NCI-H2196 (cell line): ENCODE data around the gene KCNMB2.

ENCODE experiments used
- DNase-seq: peaks from one replicate; lab custom pipeline; 2025; ENCODE audit not compliant: unreplicated experiment; lab: John Stamatoyannopoulos, UW

KCNMB2 gene

GRCh38 chr3:178634975-178635374 lies 98.7 kb downstream of the KCNMB2 start:
- peak; percentile 35 for DNase-seq

- no peak for DNase-seq
These were observed 101.6 kb downstream of the KCNMB2 start for GRCh38 chr3:178637802-178638201.

DNA sequence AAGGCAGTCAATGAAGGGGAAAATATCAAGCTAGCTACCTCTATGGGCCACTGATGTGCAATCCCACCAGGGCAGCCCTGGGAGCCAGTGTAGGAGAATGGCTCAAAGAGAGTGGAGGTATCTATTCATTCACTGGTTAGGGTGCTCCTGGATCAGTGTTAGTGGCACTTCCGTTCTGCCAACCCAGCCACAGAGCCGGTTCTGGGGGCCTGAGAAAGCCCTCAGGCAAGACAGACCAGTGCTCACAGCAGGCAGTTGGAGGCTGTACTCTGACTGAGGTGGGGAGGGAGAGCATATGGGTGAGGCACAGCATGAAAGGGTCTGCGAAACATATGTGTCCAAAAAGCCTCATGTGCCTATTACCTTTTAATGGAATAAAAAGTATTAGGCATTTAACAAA lies 109.3 kb downstream of the KCNMB2 start:
- DNase-seq, result no peak

DNA sequence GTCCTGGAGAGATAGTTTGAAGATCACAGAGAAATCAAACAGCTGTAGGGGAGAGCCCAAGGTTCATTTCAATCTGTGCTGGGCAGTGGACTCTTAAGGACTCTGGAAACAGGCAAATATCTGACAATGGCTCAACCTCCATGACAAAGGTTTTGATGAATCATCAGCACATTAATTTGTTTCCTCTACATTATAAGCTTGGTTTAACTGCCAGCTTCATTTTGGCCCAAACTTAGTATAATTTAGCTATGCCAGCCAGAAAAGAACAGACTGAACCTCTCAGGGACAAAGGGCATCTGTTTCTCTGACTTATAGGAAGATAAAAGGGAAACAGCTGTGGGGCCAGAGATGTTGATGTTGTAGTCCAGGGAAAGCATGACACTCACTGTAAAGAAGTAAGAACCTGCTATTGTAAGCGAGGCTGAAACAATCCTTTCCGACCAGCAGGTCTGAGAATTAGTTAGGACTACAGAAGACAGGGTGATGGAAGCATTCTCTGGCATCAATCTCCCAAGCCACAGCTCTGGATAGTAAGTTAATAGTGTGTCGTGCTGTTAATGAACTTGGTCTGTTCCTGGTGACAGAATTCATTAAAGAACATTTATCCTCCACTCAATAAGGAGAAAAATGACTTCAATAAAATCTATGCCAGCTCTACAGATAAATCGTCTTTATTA lies 110.1 kb downstream of the KCNMB2 start:
- peak; percentile 19 for DNase-seq

DNA sequence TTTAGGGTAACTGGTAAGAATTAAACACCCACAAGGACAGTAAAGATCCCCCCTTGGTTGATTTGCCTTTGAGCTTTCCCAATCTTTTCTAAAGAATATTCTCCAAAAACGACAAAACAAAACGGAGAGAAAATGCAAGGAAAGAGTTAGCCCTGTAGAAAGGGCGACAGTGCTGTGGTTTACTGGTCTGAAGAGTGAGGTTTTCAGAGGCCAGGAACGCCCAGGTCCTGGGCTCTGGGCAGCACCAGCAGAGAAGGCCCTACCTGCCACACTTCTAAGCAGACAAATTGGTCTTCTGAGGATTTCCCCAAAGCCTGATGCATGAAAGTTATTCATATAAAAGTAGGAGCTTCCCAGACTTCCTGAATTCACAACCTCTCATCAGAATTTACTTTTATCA lies 119.3 kb downstream of the KCNMB2 start:
- DNase-seq, result no peak

GRCh38 chr3:178658694-178659325 lies 122.6 kb downstream of the KCNMB2 start:
- no peak for DNase-seq

DNA sequence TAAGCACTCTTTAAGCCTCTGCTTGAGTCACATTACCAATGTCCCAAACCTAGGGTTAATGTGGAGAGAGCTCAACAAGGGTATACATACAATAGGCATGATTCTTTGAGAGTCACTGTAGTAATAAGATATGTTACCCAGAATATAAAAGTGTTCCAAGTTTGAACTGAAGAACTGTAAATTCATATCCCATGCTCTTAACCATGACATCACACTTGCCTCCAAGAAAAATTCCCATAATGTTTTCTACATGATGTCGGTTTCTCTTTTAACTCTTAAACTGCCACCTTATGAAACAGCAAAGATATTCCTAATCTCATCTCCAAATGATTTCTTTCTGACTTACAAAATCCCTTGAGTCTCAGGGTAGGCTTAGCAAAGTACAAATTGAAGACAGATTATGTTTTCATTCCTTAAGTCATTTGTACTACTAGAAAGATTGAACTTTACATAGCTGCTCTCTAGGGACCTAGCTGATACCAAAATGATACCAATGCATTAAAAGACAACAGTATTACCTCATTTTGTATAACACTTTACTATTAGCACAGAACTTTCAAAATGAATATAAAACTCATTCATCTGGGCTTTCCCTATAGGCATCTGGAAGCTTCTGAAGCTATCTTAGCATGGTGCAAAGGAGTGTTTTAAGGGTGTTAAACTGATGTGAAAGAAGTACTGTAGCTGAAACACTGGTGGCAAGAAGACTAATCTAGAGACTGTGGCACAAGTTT lies 127.1 kb downstream of the KCNMB2 start:
- DNase-seq, result no peak

DNA sequence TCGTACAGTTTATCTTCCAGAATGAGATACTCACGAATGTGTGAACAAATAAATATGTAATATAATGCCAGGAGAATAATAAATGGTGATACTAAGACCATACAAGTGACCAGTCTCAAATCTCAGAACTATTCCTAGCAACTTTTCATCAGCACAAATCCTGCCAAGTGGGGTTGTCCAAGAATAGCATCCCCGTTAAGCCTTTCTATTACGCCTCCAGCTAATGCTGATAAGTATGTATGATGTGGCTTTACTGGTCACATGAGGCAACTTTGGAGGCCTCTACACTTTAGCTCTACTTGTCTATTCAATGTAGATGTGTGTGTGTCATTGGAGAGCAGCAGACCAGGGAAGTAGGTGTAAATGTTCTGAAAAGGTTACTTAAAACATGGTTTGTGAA lies 129.5 kb downstream of the KCNMB2 start:
- DNase-seq, result no peak

DNA sequence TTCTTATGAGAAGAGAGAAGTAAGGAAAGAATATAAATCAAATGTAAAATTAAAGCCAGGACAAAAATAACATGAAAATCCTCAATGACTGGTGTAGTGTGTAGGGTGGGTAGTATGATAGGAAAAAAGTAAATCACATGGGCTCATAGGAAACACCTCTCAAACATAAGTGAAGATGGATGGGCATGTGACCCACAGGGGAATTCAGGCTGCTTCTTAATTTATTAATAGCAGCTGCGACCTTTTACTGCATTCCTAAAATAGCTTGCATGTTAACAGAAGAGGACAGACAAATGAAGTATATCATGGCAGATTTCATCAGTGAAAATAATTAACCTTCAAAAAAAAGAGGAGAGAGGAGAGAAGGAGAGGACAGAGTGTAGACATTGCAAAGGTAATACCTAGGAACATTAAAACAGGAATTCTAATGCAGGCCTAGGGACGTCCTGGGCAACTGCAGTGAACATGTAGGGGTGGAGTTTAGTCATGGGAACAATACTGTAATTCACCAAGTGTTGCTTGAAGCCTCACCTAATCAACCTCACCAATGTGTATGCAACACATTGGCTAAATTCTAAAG lies 132.9 kb downstream of the KCNMB2 start:
- DNase-seq, result no peak

DNA sequence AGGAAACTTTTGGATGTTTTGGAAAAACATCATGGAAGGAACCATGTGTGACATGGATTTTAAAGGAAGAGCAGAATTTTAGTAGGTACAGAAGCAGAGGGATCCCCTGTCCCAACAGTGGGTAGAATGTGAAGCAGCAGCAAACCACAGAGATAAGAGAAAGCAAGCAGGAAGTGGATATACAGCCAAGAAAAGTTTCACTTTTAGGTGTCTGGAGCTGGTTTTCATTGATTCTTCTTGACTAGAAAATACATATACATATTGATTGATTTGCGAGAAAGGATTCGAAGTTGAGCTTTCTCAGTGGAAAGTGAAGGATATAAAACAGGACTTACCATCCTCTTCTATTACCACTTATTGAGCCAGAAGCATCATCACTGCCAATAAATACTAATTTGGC lies 133.5 kb downstream of the KCNMB2 start:
- DNase-seq, result no peak

DNA sequence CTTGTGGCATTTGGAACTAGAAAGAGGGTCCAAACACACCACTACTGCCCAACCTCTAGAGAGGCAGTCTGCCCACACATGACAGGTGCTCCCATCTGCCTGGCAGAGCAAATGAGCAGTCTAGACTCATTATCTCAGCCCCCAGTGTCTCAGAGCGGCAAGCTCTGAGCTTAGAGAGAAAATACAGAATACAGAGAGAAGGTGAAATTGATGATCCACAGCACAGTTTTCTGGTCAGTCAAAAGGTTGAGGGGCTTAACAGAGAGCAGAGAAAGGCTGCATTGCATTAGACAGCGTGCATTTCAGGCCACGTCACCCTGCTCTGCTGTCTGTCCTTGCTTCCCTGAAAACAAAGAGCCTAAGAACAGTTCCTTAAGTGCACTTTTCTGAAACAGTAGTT lies 135.1 kb downstream of the KCNMB2 start:
- peak; percentile 13 for DNase-seq

- DNase-seq, result peak; percentile 68
These were observed 135.6 kb downstream of the KCNMB2 start for GRCh38 chr3:178671791-178672190.

DNA sequence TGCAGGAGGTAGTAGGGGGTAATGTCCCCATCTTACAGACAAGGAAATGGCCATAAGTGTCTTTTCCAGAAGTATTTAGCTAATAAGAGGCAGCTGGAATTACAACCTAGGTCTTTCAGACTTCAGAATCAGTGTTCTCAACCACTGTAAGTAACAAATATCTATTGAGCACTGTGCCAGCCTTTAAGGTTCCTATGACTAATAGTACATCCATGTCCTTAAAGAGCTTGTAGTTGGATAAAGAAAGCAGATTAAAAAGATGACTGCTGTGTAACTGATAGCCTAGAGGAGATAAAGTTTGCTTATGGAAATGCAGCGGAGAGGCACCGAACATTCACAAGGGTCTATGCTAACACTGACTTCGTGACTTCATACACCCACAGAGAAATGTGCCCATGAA lies 136.0 kb downstream of the KCNMB2 start:
- no peak for DNase-seq

- no peak for DNase-seq
These were observed 137.3 kb downstream of the KCNMB2 start for GRCh38 chr3:178673529-178673928.

DNA sequence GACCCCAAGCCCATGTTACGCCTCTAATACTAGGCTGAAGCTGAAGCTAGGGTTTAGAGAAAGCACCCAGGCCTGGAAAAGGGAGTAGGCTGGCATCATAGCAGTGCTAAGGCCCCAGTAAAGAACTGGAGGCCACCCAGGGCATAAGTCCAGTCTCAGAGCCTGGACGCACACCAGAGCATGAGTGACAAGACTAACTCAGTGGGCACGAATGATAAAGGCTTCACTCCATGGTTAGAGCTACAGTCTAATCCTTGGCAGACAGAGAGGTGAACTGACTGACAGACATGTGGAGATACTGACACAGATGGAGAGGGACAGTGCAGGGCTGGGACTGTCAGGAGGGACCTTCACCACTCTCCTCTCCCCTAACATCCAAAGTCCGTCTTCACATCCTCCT lies 139.8 kb downstream of the KCNMB2 start:
- DNase-seq, result no peak

GRCh38 chr3:178676942-178677790 lies 140.9 kb downstream of the KCNMB2 start:
- DNase-seq, result no peak

GRCh38 chr3:178677961-178678360 lies 141.7 kb downstream of the KCNMB2 start:
- no peak for DNase-seq

GRCh38 chr3:178680037-178680436 lies 143.8 kb downstream of the KCNMB2 start:
- DNase-seq, result no peak

GRCh38 chr3:178680489-178680888 lies 144.3 kb downstream of the KCNMB2 start:
- DNase-seq, result peak; percentile 26

GRCh38 chr3:178684881-178685590 lies 148.8 kb downstream of the KCNMB2 start:
- no peak for DNase-seq

GRCh38 chr3:178685591-178685906 lies 149.3 kb downstream of the KCNMB2 start:
- DNase-seq, result no peak
